ENCODE results near the gene DNAJC19.

The DNAJC19 gene

DNA sequence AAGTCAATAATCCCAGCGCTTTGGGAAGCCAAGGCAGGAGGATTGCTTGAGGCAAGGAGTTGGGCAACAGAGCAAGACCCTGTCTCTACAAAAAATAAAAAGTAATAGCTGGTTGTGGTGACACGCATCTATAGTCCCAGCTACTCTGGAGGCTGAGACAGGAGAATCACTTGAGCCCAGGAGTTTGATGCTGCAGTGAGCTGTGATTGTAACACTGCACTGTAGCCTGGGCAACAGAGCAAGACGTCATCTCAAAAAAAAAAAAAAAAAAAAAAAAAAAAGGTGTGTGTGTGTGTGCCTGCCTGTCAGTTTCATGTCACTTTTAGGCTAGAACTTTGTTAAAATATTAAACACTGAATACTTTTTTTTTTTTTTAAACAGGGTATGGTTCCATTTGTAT, 28.4 kb downstream of the DNAJC19 start:
- DNase-seq: no peak

GRCh38 chr3:180959691-180960090, 29.8 kb downstream of the DNAJC19 start:
- no peak for DNase-seq

GRCh38 chr3:180947761-180948390, 41.7 kb downstream of the DNAJC19 start:
- DNase-seq: no peak

DNA sequence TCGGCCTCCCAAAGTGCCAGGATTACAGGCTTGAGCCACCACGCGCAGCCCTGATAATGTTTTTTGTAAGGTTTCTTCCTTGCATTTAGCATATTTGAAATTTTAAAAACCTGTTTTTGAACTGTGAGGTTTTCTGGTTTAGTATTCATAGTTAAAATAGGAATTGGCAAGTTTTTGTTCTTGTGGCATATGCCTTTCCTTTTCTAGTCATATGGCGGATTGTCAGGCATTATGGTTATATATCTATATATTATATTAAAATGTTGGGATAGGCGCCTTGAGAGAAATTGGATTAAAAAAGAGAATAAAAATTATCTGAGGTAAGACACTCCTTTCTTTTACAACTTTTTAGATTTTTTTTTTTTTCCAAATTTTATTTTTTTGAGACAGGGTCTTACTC, 48.7 kb downstream of the DNAJC19 start:
- DNase-seq: no peak

DNA sequence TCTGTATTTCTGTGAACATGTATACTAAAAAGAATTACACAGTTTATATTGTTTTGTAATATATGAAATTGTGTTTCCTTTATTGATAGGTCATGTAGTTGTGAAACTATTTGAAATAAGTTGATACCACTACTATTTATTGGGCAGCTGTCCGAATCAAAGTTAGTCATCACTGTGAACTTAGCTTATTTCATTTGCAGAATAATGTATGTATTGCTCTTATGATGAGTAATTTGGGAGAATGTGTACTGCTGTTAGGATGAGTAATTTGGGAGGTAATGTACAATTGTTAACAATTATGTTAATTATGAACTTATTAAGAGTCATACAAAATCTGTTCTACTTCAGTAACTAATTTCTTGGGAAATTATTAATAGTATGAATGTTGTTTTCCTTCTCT, 54.9 kb downstream of the DNAJC19 start:
- DNase-seq: no peak
